ENCODE measurements around the gene CSMD2.

Gene CSMD2

DNA sequence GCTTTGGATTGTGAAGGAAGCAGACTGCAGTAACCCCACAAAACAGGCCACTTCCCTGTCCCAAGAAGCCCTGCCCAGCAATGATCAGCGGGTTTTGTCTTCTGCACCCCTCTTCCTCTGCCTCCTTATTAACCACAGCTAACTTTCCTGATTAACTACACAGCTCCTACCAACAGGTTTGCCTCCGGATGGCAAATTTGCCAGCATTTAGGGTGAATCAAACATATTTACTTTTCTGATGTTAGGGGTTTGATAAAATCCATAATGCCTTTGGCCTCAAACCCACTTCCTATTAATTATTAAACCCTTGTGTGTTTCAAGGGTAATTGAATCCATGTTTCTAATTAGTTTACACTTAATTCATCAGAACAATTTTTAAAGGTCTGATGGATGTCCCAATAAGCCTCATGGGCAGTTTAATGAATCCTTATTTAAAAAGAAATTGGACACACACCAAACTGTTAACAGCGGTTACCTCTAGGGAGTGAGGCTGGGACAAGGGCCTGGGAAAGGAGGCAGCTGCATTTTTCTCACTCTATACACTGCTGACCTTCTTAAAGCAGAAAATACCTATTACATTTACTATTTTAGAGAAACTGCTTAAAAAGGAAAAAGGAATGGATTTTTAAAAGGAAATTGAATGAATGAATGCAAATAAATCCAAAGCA is 91.9 kb downstream of the CSMD2 start:
- no peak overlapping the region for H3K4me3 ChIP-seq (ENCODE audit: low read length)
- DNase-seq = no peak
- no peaks in the 10 kb centered on the region for H3K79me2 ChIP-seq (ENCODE audit: low read length)
- H3K9me3 ChIP-seq (replicated peaks; ENCODE audit: insufficient read depth, low read length) = no peaks in the 10 kb centered on the region
- no peak overlapping the region for H3K9ac ChIP-seq (ENCODE audit: low read length)
- H3F3A ChIP-seq (ENCODE audit: insufficient read depth, low read length) = no peaks in the 10 kb centered on the region
- no peaks in the 10 kb centered on the region for H4K20me1 ChIP-seq (ENCODE audit: insufficient read depth, low read length)
- H3K27ac ChIP-seq (ENCODE audit: low read length) = no peak overlapping the region
- H3K4me1 ChIP-seq (ENCODE audit: low read length) = no peaks in the 10 kb centered on the region
- H2AFZ ChIP-seq (ENCODE audit: low read length) = no peak overlapping the region
- H3K4me2 ChIP-seq (ENCODE audit: low read depth, low read length) = no peak overlapping the region
- H3K9me2 ChIP-seq (replicated peaks; ENCODE audit: insufficient read depth, low read length) = no peaks in the 10 kb centered on the region
- no peaks in the 10 kb centered on the region for H3K36me3 ChIP-seq (replicated peaks; ENCODE audit: insufficient read depth, low read length)
- peaks cover 8% of the 10 kb centered on the region for H3K27me3 ChIP-seq (replicated peaks; ENCODE audit: insufficient read depth, low read length)
- TF ChIP-seq EZH2 (optimal IDR thresholded peaks at IDR 0.05; ENCODE audit: low read depth, low read length) = no peak
- no peak for TF ChIP-seq EZH2phosphoT487 (IDR thresholded peaks at IDR 0.05; ENCODE audit: low read length)
- TF ChIP-seq, protein P1, sequence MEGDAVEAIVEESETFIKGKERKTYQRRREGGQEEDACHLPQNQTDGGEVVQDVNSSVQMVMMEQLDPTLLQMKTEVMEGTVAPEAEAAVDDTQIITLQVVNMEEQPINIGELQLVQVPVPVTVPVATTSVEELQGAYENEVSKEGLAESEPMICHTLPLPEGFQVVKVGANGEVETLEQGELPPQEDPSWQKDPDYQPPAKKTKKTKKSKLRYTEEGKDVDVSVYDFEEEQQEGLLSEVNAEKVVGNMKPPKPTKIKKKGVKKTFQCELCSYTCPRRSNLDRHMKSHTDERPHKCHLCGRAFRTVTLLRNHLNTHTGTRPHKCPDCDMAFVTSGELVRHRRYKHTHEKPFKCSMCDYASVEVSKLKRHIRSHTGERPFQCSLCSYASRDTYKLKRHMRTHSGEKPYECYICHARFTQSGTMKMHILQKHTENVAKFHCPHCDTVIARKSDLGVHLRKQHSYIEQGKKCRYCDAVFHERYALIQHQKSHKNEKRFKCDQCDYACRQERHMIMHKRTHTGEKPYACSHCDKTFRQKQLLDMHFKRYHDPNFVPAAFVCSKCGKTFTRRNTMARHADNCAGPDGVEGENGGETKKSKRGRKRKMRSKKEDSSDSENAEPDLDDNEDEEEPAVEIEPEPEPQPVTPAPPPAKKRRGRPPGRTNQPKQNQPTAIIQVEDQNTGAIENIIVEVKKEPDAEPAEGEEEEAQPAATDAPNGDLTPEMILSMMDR (IDR thresholded peaks at IDR 0.05; ENCODE audit: low read length) = no peak

DNA sequence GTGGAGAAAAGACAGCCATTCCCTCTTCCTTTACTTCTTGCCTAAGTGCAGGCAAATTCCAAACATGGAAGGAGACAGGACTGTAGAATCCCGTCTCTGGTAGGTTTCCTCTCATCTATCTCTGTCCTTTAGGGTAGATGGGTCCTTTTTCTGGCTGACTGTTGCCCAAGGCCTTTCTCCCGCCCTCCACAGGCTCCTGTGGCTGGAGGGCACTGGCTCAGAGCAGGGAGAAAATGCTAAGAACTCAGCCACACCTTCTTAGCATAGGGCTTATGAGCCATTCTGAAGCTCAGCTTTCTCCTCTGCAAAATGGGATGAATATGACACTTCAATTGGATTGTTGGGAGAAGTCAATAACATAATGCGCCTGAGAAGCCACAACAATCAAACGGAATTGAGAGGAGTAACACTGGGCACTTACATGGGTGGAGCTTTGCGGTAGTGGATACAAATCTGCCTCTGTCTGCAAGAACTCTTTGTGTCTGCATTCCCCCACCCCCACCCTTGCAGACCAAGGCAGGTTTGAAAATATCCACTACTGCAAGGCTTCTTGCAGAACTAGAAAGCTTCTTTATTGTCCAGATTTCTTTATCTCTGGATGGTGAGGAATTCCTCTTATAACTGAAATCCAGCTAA is 94.7 kb downstream of the CSMD2 start:
- no peak for DNase-seq
- Histone ChIP-seq H2AFZ (ENCODE audit: low read length) (no peak overlapping the region), H3K79me2 (ENCODE audit: low read length) (no peaks in the 10 kb centered on the region), H3K4me2 (ENCODE audit: low read depth, low read length) (no peak overlapping the region), H3K27ac (ENCODE audit: low read length) (no peak overlapping the region), H3K4me3 (ENCODE audit: low read length) (no peak overlapping the region), H4K20me1 (ENCODE audit: insufficient read depth, low read length) (no peaks in the 10 kb centered on the region), H3F3A (ENCODE audit: insufficient read depth, low read length) (no peaks in the 10 kb centered on the region), H3K4me1 (ENCODE audit: low read length) (no peaks in the 10 kb centered on the region), H3K9me3 (replicated peaks; ENCODE audit: insufficient read depth, low read length) (no peaks in the 10 kb centered on the region), H3K9ac (ENCODE audit: low read length) (no peak overlapping the region), H3K36me3 (replicated peaks; ENCODE audit: insufficient read depth, low read length) (no peaks in the 10 kb centered on the region), H3K9me2 (replicated peaks; ENCODE audit: insufficient read depth, low read length) (no peaks in the 10 kb centered on the region), H3K27me3 (replicated peaks; ENCODE audit: insufficient read depth, low read length) (peaks cover 8% of the 10 kb centered on the region)
- TF ChIP-seq EZH2 (optimal IDR thresholded peaks at IDR 0.05; ENCODE audit: low read depth, low read length) = no peak
- no peak for TF ChIP-seq EZH2phosphoT487 (IDR thresholded peaks at IDR 0.05; ENCODE audit: low read length)
- TF ChIP-seq, protein P1 (IDR thresholded peaks at IDR 0.05; ENCODE audit: low read length) = no peak

DNA sequence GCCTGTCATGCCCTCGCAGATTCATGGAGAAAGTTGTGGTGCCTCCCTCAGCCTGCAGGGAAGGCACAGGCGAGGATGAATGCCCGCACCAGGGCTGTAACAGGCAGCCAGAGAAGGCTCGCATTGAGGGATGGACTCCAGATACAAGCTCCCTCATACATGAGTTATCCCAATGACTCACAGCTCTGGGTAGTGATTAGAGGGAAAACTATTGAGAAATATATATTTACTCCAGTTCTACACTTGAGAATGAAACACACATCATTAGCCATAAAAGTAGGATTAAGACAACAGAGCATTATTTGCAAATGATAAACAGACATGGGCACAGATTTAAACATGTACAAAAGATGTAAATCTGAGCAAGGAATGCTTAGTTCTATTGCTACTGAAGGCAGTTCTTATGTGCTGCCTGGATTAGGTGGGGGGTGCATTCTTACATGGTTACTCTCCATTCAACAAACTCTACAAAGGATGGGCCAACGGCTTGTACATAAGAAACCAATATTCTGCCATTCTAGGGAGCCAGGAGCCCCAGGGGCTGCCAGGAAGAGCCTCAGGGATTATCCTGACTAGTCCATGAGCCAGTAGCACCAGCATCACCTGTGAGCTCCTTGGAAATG is 97.9 kb downstream of the CSMD2 start:
- no peaks in the 10 kb centered on the region for H4K20me1 ChIP-seq (ENCODE audit: insufficient read depth, low read length)
- no peak overlapping the region for H3K4me2 ChIP-seq (ENCODE audit: low read depth, low read length)
- H3K9me3 ChIP-seq (replicated peaks; ENCODE audit: insufficient read depth, low read length) = no peaks in the 10 kb centered on the region
- no peak for TF ChIP-seq EZH2phosphoT487 (IDR thresholded peaks at IDR 0.05; ENCODE audit: low read length)
- TF ChIP-seq, protein P1 (IDR thresholded peaks at IDR 0.05; ENCODE audit: low read length) = no peak
- H3K79me2 ChIP-seq (ENCODE audit: low read length) = no peaks in the 10 kb centered on the region
- no peak overlapping the region for H2AFZ ChIP-seq (ENCODE audit: low read length)
- H3K27me3 ChIP-seq (replicated peaks; ENCODE audit: insufficient read depth, low read length) = peaks cover 8% of the 10 kb centered on the region
- no peak overlapping the region for H3K9ac ChIP-seq (ENCODE audit: low read length)
- H3K4me3 ChIP-seq (ENCODE audit: low read length) = no peak overlapping the region
- no peak for DNase-seq
- H3K9me2 ChIP-seq (replicated peaks; ENCODE audit: insufficient read depth, low read length) = no peaks in the 10 kb centered on the region
- H3K36me3 ChIP-seq (replicated peaks; ENCODE audit: insufficient read depth, low read length) = no peaks in the 10 kb centered on the region
- no peak overlapping the region for H3K27ac ChIP-seq (ENCODE audit: low read length)
- H3F3A ChIP-seq (ENCODE audit: insufficient read depth, low read length) = no peaks in the 10 kb centered on the region
- H3K4me1 ChIP-seq (ENCODE audit: low read length) = no peaks in the 10 kb centered on the region

All from MM.1S (cell line).